B cell (primary cell): Measurements from ENCODE around the gene MED16.

Source experiments
- EZH2 ChIP-seq: IDR thresholded peaks from 2 replicates; pipeline ENCODE4 v1.6.1; 2012; ENCODE audit warnings: borderline replicate concordance, low read depth, mild to moderate bottlenecking, moderate library complexity, low read length; ENCODE audit not compliant: insufficient read depth, poor library complexity, severe bottlenecking
- TF ChIP-seq, protein P1 (sequence below): fragments of 200-600 bp; IDR thresholded peaks from one replicate; pipeline ENCODE4 v1.8.0; 2022; ENCODE audit warnings: antibody characterized with exemption, mild to moderate bottlenecking

DNA sequence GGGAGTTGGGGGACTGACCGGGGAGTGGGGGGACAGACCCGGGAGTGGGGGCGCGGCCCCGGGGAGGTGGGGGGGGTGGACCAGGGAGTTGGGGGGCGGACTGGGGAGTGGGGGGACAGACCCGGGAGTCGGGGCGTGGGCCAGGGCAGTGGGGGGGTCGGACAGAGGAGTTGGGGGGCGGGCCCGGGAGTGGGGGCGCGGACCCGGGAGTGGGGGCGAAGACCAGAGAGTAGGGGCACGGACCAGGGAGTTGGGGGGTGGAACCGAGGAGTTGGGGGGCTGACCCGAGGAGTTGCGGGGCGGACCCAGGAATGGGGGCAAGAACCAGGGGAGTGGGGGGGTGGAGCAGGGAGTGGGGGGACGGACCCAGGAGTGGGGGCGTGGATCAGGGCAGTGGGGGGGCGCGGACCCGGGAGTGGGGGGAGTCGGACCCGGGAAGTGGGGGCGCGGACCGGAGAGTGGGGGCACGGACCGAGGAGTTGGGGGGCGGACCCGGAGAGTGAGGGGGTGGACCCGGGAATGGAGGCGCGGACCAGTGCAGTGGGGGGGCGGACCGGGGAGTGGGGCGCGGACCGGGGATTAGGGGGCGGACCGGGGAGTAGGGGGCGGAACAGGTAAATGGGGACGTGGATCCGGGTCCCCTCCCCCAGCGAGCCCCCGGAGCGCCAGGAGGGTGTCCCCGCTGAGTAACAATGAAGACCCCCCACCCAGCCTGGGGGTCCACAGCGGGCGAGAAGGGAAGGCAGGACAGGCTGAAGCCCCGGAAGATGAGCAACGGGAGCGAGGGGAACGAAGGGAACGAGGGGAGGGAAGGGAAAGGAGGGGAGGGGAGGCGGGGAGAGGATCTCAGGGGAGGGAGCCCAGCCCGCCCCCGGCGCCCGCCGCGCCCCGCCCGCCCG is 19.4 kb upstream of the MED16 start:
- TF ChIP-seq, protein P1, sequence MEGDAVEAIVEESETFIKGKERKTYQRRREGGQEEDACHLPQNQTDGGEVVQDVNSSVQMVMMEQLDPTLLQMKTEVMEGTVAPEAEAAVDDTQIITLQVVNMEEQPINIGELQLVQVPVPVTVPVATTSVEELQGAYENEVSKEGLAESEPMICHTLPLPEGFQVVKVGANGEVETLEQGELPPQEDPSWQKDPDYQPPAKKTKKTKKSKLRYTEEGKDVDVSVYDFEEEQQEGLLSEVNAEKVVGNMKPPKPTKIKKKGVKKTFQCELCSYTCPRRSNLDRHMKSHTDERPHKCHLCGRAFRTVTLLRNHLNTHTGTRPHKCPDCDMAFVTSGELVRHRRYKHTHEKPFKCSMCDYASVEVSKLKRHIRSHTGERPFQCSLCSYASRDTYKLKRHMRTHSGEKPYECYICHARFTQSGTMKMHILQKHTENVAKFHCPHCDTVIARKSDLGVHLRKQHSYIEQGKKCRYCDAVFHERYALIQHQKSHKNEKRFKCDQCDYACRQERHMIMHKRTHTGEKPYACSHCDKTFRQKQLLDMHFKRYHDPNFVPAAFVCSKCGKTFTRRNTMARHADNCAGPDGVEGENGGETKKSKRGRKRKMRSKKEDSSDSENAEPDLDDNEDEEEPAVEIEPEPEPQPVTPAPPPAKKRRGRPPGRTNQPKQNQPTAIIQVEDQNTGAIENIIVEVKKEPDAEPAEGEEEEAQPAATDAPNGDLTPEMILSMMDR: no peak
- no peak for TF ChIP-seq EZH2
